GM13977 (cell line): Measurements from ENCODE around the gene TSHZ2.

ENCODE experiments used
- DNase-seq: peaks from one replicate; pipeline ENCODE4 v3.0.0; 2012; ENCODE audit warnings: low spot score
- in situ Hi-C: fragments of 300-500 bp; cut with MboI; formaldehyde crosslinking; loops from one replicate; pipeline ENCODE4 v1.12.0; 2022; ENCODE audit warnings: low sequenced_read_pairs, low pct_unique_long_range_greater_than_20kb, mixed read lengths, inconsistent platforms; ENCODE audit not compliant: unreplicated experiment
- TF ChIP-seq, protein P1 (sequence below): IDR thresholded peaks from 2 replicates; pipeline ENCODE4 v1.5.1; 2012; ENCODE audit warnings: mild to moderate bottlenecking, control low read depth; ENCODE audit not compliant: insufficient read depth; ENCODE audit errors: extremely low read depth, missing control alignments

The TSHZ2 gene

DNA sequence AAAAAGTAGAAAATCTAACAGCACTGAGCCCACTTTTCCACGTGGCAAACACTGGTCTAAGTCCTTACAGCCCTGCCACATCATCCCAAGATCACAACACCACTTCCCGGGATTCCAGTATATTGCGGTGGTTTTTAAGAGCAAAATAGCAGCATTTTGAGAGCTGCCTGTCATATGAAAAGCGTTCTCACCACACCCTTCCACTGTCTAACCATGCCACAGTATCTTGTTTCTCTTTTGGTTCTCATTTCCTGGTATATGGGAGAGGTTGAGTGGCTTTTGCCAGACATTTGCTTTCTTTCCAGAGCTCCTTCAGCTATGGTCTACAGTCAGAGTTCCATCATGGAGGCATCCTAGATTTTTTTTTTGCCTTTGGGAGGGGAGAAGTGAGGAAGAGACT is 243.0 kb downstream of the TSHZ2 start:
- TF ChIP-seq, protein P1, sequence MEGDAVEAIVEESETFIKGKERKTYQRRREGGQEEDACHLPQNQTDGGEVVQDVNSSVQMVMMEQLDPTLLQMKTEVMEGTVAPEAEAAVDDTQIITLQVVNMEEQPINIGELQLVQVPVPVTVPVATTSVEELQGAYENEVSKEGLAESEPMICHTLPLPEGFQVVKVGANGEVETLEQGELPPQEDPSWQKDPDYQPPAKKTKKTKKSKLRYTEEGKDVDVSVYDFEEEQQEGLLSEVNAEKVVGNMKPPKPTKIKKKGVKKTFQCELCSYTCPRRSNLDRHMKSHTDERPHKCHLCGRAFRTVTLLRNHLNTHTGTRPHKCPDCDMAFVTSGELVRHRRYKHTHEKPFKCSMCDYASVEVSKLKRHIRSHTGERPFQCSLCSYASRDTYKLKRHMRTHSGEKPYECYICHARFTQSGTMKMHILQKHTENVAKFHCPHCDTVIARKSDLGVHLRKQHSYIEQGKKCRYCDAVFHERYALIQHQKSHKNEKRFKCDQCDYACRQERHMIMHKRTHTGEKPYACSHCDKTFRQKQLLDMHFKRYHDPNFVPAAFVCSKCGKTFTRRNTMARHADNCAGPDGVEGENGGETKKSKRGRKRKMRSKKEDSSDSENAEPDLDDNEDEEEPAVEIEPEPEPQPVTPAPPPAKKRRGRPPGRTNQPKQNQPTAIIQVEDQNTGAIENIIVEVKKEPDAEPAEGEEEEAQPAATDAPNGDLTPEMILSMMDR, result no peak

DNA sequence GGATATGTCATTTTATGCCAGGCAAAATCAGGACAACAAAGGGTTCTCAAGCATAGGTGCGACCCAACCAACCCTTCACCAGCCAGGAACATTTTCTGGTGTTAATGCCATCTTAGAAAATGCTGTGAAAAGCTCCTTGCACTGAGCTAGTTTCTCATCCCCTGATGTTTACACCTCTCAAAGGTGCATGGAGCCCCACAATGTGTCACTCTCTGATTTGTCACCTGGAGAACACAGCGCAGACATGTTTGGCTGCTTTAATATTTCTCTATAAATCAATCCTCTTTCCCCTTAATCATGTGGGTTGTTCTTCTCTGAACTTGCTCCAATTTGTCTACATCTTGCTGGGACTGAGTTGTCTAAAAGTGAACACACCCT is 244.3 kb downstream of the TSHZ2 start:
- TF ChIP-seq, protein P1, result no peak
- DNase-seq, result no peak
- in situ Hi-C loops, result no loop called here

More for the DNA sequence above, 243.0 kb downstream of the TSHZ2 start:
- in situ Hi-C loops, result no loop called here
- no peak for DNase-seq

DNA sequence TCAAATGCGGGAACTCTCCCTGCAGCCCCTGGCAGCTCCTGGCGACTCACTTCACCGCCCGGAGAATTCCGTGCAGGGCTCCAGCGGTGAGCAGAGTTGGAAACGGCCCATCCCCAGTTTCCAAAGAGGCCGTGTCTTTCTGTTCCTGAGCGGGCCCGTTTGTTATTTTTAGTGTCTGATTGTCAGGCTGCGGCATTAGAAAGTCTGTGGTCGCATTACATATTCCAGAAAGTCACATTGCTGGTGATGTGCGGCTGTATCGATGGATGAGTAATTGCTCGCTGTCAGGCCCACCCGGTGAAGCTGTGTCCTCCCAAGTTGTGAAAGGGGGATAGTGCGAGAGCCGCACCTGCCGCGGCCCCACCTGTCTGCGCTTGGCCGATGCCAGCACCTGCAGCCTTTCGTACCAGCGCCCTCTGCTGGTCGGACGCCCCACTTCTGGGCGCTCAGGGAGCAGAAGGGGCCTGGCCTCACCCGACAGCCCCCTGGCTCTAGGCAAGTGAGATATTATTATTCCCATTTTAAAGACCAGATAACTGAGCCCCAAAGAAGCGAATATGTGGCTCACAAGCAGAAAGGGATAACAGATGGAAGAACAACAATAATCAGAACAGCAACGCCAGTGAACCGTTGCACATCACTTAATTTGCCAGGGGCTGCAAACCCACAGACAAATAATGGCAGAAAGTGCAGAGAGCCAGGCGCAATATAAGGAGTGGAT is 244.9 kb downstream of the TSHZ2 start:
- in situ Hi-C loops, result no loop called here
- TF ChIP-seq, protein P1, result peak; percentile 97
- peak; percentile 66 for DNase-seq

DNA sequence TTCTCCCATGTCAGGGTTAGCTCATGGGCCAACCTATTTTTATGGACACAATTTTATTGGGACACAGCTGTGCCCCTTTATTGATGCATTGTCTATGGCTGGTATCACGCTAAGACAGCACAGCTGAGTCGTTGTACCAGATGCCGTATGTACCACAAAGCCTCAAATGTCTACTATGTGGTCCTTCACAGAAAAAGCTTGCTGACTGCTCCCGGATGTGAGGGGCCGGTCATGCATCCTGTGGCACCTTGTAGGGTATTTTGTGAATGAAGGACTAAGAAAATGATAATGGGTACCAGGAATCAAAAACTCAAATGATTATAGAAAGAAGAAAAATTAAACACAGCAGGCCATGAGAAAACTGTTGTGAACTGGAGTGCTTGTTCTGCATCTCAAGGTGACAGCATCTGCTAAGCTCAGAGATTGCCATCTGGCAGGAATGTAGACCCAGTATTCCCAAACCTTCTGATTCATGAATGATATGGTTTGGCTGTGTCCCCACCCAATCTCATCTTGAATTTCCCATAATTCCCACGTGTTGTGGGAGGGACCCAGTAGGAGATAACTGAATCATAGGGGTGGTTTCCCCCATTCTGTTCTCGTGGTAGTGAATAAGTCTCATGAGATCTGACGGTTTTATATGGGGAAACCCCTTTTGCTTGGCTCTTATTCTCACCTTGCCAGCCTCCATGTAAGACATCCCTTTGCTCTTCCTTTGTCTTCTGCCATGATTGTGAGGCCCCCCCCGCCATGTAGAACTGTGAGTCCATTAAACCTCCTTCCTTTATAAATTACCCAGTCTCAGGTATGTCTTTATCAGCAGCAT is 248.5 kb downstream of the TSHZ2 start:
- no peak for DNase-seq
- in situ Hi-C loops, result no loop called here
- TF ChIP-seq, protein P1, result no peak

DNA sequence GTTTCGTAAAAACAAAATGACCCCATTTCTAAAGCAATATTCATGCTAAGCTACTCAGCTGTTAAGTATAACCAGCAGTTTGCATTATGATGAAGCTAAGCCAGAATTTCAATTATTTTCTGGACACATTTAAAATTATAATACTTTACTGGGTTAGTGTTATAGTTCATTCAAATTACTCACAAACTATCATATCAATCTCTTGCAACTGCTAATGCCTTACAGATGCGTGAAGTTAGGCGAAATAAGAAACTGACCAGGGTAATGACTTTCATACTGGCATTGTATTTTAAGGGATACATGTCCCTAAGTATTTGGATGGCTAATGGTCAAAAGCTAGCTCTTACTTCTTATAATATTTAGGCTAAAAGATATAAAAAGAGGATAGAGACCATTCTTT is 249.6 kb downstream of the TSHZ2 start:
- in situ Hi-C loops, result no loop called here
- TF ChIP-seq, protein P1, result no peak
- DNase-seq, result no peak

DNA sequence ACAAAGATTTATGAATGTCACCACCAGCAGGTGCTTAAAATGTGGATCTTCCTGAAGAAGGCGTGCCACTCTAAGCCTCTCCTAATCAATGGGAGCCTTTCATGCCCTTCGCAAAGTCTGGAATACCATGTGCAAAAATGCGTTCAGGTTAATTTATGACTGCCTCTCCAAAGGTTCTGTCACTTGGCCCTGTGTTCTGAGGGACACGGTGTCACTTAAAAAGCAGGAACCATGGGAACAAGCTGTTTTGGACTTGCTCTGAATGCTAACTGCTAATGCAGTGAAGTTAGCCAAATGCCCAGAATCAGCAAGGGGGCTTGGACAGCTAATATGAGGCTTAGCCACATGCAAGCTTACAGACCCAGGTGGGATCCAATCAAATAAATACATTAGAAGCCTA is 250.3 kb downstream of the TSHZ2 start:
- TF ChIP-seq, protein P1, result no peak
- in situ Hi-C loops, result no loop called here

More for the DNA sequence above, 250.3 kb downstream of the TSHZ2 start:
- DNase-seq, result no peak
